ENCODE data around the gene RELL1.

DNA sequence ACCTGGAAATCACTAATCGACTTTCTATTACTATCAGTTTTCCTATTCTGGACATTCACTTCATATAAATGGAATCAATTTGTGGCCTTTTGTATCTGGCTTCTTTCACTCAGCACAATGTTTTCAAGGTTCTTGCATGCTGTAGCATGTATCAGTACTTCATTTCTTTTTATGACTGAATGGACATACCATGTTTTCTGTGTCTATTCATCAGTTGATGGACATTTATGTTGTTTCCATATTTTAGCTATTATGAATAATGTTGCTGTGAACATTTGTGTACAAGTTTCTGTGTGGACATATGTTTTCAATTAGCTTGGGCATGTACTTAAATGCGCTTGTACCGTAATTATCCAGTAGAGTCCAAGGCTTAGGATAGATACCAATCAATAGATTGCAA is 19.9 kb upstream of the RELL1 start:
- TF ChIP-seq POLR2A (IDR thresholded peaks at IDR 0.05; ENCODE audit: low read depth, low read length), result no peak
- no peak for TF ChIP-seq POU2F2 (IDR thresholded peaks at IDR 0.05; ENCODE audit: low read depth, low read length)
- TF ChIP-seq POLR2AphosphoS5 (IDR thresholded peaks at IDR 0.05; ENCODE audit: low read depth, low read length), result no peak
- no peak for TF ChIP-seq PAX5 (IDR thresholded peaks at IDR 0.05; ENCODE audit: insufficient read depth, low read length, severe bottlenecking)
- no peak for TF ChIP-seq TAF1 (IDR thresholded peaks at IDR 0.05; ENCODE audit: low read depth, low read length)
- no peak for TF ChIP-seq SPI1 (IDR thresholded peaks at IDR 0.05; ENCODE audit: low read depth, low read length)
